ENCODE results near the gene EVI5L. TPM values are rescaled to one million over a fixed set of nuclear protein-coding genes. Genes with fewer than 3 reads are reported as not detected.
A peak's percentile ranks its signal among the peaks of the same experiment; 100 is the strongest.

EVI5L gene
- total RNA-seq, 1 experiment from 2014 or later = 25.7 TPM

DNA sequence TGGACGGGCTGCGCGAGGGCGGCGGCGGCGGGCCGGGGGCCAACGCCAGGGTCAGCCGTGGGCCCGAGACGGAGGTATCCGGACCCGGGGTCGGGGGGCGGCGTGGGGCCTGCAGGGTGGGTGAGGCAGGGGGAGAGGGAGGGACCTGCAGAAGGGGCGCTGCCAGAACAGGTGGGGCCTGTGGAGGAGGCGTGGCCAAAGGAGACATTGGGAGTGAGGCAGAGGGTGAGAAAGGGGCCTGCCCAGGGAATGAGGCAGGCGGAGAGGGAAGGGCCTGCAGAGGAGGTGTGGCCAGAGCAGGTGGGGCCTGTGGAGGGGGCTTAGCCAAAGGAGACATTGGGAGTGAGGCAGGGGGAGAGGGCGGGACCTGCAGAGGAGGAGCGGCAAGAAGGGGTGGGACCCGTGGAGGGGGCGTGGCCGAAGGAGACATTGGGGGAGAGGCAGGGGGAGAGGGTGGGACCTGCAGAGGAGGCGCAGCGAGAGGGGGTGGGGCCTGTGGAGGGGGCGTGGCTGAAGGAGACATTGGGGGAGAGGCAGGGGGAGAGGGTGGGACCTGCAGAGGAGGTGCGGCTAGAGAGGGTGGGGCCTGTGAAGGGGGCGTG, 40.0 kb downstream of the EVI5L start:
- ChIA-PET CTCF (interaction anchor here (0.5 to 1.9 kb wide), 25 partner anchors 9 to 1756 kb away, joined by 3 to 18 read pairs (median 6); partner anchors contain the start of genes LRRC8E, MAP2K7 and TRAPPC5), POLR2A (interaction anchor here (0.6 to 2.2 kb wide), 14 partner anchors 11 to 806 kb away, joined by 3 to 91 read pairs (median 4); partner anchors contain the start of genes LRRC8E, MAP2K7, SNAPC2 and TIMM44)
- no peak for TF ChIP-seq CTCF (IDR thresholded peaks at IDR 0.05; ENCODE audit: unreplicated experiment)
- intact Hi-C loops (cut with micrococcal nuclease) = loop anchor here (1.0 to 5.0 kb wide), 2 partner anchors 33 to 52 kb away; partner anchors contain the start of genes MAP2K7 and SNAPC2
- no peak overlapping the region for H3K27ac Mint-ChIP-seq (ENCODE audit: low read depth, unreplicated experiment)
- no TSS peak for BruUV-seq (replicated peaks)
- H3K4me3 Mint-ChIP-seq (ENCODE audit: unreplicated experiment) = peak overlapping the region; percentile 77
- H3K36me3 Mint-ChIP-seq (ENCODE audit: insufficient read depth, unreplicated experiment) = peaks cover 13% of the 10 kb centered on the region
- no peaks in the 10 kb centered on the region for H3K9me3 Mint-ChIP-seq (ENCODE audit: unreplicated experiment)
- peak; percentile 85 for DNase-seq (ENCODE audit: unreplicated experiment)
- peaks cover 27% of the 10 kb centered on the region for H3K4me1 Mint-ChIP-seq (ENCODE audit: insufficient read depth, unreplicated experiment)
- no peaks in the 10 kb centered on the region for H3K27me3 Mint-ChIP-seq (ENCODE audit: insufficient read depth, unreplicated experiment)

DNA sequence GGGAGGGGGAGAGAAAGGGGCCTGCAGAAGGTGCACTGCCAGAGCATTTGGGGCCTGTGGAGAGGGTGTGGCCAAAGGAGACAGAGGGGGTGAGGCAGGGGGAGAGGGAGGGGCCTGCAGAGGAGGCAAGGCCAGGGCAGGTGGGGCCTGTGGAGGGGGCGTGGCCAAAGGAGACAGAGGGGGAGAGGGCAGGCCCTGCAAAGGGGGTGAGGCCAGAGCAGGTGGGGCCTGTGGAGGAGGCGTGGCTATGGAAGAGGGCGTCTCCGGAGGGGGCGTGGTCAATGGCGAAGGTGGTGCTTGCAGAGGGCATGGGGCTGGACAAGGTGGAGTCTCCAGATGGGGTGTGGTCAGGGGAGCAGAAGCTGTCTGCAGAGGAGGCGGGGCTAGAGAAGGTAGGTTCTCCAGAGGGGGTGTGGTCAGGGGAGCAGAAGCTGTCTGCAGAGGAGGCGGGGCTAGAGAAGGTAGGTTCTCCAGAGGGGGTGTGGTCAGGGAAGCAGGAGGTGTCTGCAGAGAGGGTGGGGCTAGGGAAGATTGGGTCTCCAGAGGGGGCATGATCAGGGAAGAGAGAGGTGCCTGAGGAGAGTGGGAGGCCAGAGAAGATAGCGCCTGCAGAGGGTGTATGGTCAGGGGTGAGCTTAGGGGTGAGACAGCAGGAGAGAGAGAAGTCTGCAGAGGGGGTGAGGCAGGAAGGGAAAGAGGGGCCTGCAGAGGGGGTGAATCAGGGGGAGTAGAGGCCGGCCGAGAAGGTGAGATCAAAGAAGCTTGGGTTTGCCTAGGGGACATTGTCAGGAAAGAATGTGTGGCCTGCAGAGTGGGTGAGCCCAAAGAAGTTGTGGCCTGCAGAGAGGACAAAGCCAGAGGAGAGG, 40.8 kb downstream of the EVI5L start:
- peak overlapping the region; percentile 80 for H3K27ac Mint-ChIP-seq (ENCODE audit: low read depth, unreplicated experiment)
- H3K27me3 Mint-ChIP-seq (ENCODE audit: insufficient read depth, unreplicated experiment) = no peaks in the 10 kb centered on the region
- ChIA-PET CTCF (interaction anchor here (0.6 to 0.9 kb wide), 3 partner anchors 12 to 223 kb away, joined by 3 to 4 read pairs (median 4); no protein-coding TSS in a partner anchor), POLR2A (interaction anchor here (0.9 to 1.8 kb wide), 2 partner anchors 17 to 32 kb away, joined by 3 to 5 read pairs; partner anchors contain the start of gene LRRC8E)
- H3K9me3 Mint-ChIP-seq (ENCODE audit: unreplicated experiment) = no peaks in the 10 kb centered on the region
- H3K4me1 Mint-ChIP-seq (ENCODE audit: insufficient read depth, unreplicated experiment) = peaks cover 21% of the 10 kb centered on the region
- DNase-seq (ENCODE audit: unreplicated experiment) = peak; percentile 92
- H3K4me3 Mint-ChIP-seq (ENCODE audit: unreplicated experiment) = peak overlapping the region; percentile 77
- peaks cover 7% of the 10 kb centered on the region for H3K36me3 Mint-ChIP-seq (ENCODE audit: insufficient read depth, unreplicated experiment)
- intact Hi-C loops (cut with micrococcal nuclease) = no loop called here
- TF ChIP-seq CTCF (IDR thresholded peaks at IDR 0.05; ENCODE audit: unreplicated experiment) = no peak
- BruUV-seq (replicated peaks) = no TSS peak

GRCh38 chr19:7871437-7872305, 41.7 kb downstream of the EVI5L start:
- ChIA-PET POLR2A (interaction anchor here (0.5 to 1.8 kb wide), 5 partner anchors 17 to 31 kb away, joined by 3 to 5 read pairs (median 4); partner anchors contain the start of gene LRRC8E), CTCF (interaction anchor here (0.9 kb wide), 1 partner anchor 13 kb away, joined by 3 read pairs; no protein-coding TSS in a partner anchor)
- Mint-ChIP-seq H3K27ac (ENCODE audit: low read depth, unreplicated experiment) (peak overlapping the region; percentile 80), H3K4me1 (ENCODE audit: insufficient read depth, unreplicated experiment) (peaks cover 21% of the 10 kb centered on the region), H3K27me3 (ENCODE audit: insufficient read depth, unreplicated experiment) (no peaks in the 10 kb centered on the region), H3K4me3 (ENCODE audit: unreplicated experiment) (peak overlapping the region; percentile 68), H3K36me3 (ENCODE audit: insufficient read depth, unreplicated experiment) (peaks cover 7% of the 10 kb centered on the region), H3K9me3 (ENCODE audit: unreplicated experiment) (no peaks in the 10 kb centered on the region)
- no peak for TF ChIP-seq CTCF (IDR thresholded peaks at IDR 0.05; ENCODE audit: unreplicated experiment)
- no TSS peak for BruUV-seq (replicated peaks)
- DNase-seq (ENCODE audit: unreplicated experiment) = peak; percentile 95
- intact Hi-C loops (cut with micrococcal nuclease) = no loop called here
